Fibroblast of upper back skin (primary cell): ENCODE results near the gene LMX1A.
A peak's percentile ranks its signal among the peaks of the same experiment; 100 is the strongest.

ENCODE experiments used
- DNase-seq: peaks from one replicate; pipeline ENCODE4 v3.0.0-alpha.2; 2013

The LMX1A gene

DNA sequence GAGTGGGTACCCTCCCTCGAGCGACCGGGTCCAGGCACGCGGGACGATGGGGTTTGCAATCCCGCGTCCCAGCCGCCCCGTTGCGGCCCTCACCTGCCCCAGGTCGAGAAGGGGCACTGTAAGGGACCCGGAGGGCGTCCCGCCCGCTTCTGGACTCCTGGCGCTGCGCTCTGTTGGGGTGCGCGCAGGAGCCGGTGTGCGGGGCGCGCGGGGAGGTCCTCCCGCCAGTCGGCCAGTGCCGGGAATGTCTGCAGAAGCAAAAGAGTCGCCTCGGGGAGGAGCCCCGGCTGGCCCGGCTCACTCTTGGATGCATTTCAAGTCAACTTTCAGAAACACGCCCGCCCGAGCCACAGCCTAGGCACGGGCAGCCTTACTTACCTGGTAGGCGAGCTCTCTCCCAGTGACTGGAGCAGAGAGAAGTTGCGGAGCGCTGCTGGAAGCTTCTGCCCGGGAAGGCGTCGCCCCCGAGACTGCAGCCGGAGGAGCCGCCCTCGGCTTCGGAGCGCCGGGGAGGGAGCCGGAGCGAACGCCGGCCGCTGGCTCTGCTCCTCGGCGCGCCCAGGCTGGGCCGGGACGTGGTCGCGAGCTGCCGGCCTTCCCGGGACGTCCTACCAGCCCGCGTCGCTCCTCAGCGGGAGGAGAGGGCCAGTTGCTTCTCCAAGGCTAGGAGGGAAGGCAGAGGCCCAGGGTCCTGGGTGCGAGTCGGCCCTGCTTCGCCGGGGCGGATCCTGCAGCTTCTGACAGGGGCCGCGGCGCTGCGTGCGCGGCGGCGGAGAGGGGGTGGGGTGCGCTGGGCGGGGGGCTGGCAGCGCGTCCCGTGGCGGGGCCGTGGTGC, at the start of gene LMX1A:
Gene LMX1A (minus strand): TSS at position 739 of the 835 bp plus-strand sequence. CDS start 1,156 bp downstream, outside the sequence.
- DNase-seq = no peak

GRCh38 chr1:165403835-165404482, 47.4 kb upstream of the LMX1A start:
- no peak for DNase-seq

DNA sequence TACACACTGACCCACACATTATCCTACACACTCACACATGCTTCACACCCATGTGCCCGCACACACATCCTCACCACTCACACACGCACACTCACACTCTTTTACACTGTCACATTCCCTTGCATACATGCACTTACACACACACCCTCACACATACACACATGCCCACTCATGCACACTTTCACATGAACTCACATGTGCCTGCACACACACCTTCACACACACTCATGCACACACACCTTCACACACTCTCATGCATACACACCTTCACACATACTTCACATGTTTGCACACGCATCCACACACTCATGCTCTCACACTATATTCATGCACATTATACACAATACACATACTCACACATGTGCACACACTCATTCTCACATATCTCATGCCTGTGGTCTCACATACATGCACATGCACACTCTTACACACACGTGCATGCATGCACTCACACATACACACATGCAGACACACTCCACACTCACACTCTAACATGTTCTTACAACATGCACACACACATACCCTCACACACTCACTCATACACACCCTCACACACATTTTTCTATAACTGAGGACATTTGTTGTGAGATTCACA, 46.1 kb upstream of the LMX1A start:
- no peak for DNase-seq

DNA sequence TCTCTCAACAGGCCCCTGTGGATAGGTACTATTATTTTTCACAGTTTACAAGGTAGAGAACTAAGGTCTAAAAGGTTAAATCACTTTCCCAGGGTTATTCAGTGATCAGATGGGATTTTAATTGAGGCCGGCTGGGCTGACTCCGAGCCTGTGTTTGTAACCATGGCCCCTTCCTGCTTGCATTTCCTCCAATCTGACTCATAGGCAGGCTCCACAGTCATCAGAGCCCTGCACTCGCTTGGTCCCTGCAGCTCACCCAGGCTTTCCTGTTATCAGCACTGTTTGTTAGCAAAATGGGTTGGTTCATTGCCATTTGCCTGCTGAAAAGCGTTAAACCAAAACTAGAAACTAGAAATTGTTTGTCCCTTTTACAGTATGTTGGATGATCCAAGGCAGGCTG, 41.4 kb upstream of the LMX1A start:
- peak; percentile 76 for DNase-seq

- no peak for DNase-seq
Observed at GRCh38 chr1:165395901-165396300, 39.4 kb upstream of the LMX1A start.

DNA sequence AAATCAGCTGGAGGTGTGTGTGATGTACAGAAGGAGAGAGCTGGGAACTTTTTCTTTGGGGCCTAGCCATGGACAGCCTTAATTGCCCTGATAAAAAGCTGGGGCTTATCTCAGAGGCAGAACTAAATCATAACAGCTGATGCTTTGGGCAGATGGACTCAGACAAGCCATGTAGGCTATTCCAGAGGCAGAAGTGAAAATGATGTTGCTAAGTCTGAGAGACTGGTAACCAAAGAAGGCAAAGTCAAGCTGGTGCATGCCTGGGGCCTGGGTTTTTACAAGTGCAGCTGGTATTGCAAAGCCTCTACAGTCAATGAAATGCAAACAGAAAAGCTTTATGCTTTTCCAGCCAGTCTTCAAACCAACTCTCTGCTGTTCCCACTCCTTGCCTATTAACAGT, 39.0 kb upstream of the LMX1A start:
- DNase-seq = no peak

- peak; percentile 97 for DNase-seq
Observed at GRCh38 chr1:165392634-165393571, 36.4 kb upstream of the LMX1A start.

DNA sequence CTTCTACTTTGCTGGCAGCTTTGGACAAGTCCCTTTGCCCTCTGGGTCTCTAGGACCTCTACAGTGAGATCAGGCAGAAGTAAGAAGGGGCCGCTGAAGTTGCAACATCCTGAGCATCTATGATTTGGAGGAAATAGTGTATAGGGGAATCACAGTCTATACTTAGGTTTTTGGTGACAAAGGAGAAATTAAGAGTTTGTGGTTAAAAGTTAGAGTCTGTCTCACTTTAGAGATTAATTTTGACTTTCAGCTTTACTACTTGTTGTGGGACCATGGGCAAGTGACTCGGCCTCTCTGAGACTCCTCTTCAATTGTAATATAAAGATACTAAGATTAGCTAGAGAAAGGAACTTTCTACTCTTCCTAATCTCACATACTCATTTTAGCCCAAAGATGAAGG, 33.1 kb upstream of the LMX1A start:
- DNase-seq = no peak

- DNase-seq = peak; percentile 38
Observed at GRCh38 chr1:165387961-165388360, 31.4 kb upstream of the LMX1A start.

GRCh38 chr1:165387505-165387904, 31.0 kb upstream of the LMX1A start:
- DNase-seq = peak; percentile 21

DNA sequence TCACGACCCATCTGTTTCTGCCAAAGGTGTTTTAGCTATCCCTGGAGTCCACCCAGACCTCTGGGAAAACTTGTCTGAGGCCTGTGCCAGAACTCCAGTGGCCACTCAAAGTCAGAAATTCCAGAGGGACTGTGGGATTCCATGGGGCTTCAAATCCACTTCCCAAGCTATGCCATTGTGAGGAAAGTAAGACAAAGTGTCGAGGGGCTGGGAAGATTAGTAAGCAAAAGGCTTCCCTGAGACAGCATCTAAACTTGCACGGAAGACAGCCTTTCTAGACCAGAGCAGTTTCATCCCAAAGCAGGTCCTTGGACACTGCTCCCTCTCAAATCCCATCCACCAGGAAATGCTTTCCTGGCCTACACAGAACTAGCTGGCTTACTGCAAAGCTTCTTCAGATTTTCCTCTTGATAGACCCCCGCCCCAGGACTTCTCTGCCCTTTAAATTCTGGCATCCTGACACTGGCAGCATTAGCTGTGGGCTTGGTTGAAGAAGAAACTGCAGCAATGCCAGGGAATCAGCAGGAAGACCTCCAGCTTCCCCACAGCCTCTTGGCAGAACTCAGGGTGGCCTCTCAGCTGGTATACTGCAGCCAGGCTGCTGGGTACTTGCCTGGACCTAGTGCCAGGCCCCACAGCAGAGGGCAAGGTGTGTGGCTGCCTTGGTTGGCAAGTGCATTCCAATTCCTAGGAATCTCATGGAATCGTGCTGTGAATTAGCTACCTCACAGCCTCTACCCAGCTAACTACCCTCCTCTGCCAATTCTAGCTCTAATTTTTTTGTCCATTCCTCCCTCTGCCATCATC, 27.3 kb upstream of the LMX1A start:
- DNase-seq = peak; percentile 22

DNA sequence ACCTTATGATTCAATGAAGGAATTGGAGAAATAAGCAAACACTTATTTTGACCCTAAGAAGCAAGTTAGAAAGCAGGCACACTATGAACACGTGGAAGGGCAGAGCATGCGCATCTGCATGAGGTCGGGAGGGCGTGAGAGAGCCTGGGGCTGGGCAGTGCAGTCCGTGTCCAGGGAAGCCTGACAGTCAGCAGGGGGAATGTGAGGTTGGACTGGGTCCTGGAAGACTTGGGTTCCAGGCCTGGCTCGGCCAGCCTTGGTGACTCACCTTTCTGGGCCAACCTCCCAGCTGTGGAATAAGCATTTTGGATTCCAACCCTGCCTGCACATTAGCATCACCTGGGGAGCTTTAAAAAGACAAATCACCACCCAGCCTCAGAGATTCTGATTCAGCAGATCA, 26.6 kb upstream of the LMX1A start:
- peak; percentile 86 for DNase-seq

GRCh38 chr1:165381745-165382505, 25.4 kb upstream of the LMX1A start:
- DNase-seq = peak; percentile 52

GRCh38 chr1:165376811-165377311, 20.3 kb upstream of the LMX1A start:
- DNase-seq = no peak

GRCh38 chr1:165376041-165376810, 19.7 kb upstream of the LMX1A start:
- DNase-seq = peak; percentile 98

DNA sequence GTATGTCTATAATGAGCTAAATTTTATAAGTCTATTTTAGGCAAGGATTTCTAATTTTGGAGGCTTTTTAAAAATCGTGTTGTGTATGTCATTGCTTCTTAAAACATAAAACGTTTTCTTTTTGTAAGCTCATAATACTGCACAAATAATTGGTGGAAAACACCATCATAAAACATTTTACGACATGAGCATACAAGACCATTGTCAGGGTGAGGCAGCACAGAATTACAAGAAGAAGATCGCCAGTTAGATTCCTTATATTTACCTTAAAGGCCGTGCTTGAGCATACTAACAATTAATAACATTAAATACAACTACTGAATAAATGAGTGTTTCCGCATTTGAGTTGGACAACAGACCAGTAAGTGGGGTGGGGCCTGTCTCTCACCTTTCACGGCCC, 19.1 kb upstream of the LMX1A start:
- no peak for DNase-seq

- peak; percentile 11 for DNase-seq
Observed at GRCh38 chr1:165371588-165372225, 15.2 kb upstream of the LMX1A start.

DNA sequence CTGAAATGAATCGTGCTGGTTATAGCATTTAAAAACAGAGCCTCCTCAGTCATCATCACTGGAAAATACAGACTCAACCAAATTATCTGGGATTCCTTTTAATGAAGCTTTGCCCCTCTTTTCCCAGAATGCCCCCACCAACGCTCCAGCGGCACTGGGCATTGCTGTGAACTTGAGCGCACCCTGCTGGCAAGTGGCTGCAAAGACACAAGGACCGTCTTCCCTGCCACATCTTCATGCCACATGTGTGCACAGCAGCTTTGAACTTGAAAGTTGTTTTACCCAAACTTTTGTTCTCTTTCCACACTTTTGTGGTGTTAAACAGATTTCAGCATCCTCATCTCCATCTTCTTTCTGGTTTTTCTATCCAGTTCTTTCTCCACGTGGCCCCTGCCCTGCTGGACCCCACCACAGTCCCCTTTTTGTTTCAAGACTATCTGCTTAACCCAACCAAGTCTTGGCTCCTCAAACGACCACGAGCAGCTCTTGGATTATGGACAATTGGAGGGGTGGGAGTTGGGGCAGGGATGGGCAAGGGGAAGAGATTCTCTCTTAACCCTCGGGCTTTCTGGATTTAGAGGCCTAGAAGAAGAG, 12.8 kb upstream of the LMX1A start:
- DNase-seq = peak; percentile 37

DNA sequence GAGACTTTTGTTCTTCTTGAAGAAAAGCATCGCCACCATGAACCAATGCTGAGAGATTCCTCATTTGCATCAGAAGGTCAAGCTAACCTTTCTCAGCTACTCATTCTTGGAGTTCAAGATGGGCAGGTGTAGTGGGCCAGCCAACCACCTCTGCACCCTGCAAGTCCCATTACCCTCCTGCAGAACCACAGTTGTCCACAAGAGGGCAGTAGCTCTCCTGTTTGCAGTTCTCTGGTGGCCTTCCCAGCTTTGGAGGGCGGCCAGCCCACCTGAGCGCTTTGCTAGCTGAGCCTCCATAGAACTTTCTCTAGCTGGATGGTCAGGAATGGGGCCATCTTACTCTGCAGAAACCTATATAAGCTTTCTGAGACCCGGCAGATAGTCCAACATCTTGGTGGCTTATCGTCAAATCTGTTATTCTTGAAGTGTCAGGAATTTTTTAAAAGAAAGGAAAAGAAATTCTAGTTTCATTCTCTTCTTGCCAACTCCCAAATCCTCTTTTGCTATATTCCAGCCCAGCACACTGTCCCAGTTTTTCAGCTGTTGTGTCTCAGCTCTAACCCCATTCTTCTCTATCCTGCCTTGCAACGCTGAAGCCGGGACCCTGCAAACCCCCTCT, 11.0 kb upstream of the LMX1A start:
- DNase-seq = peak; percentile 68
